RWPE1 (cell line): ENCODE results near the gene COL5A1.

Experiments used
- CTCF ChIA-PET: fragments of 350-600 bp; sonication (Branson Sonifier 250); formaldehyde crosslinking; extraction: SDS; loops from one replicate; lab custom pipeline; 2021; lab: Yijun Ruan, JAX
- POLR2A ChIA-PET: fragments of 400-600 bp; formaldehyde crosslinking; extraction: SDS; loops from one replicate; lab custom pipeline; 2020; ENCODE audit warnings: antibody characterized with exemption; ENCODE audit not compliant: low non-redundant PET; lab: Yijun Ruan, JAX
- DNase-seq: peaks from one replicate; pipeline ENCODE4 v3.0.0; 2012; ENCODE audit warnings: low spot score
- H3K27ac ChIP-seq: fragments of 450-650 bp; 2 replicates; pipeline ENCODE4 v1.5.1; 2017
- CTCF ChIP-seq: fragments of 450-650 bp; conservative IDR thresholded peaks from 2 replicates; pipeline ENCODE4 v1.5.1; 2017; ENCODE audit warnings: low read depth, mild to moderate bottlenecking

Gene COL5A1

GRCh38 chr9:134776080-134776796, 134.6 kb downstream of the COL5A1 start:
- no peak overlapping the region; the same call in 1 of the 2 replicates for H3K27ac ChIP-seq
- no peak for TF ChIP-seq CTCF
- POLR2A ChIA-PET: no interaction called here
- DNase-seq: no peak
- CTCF ChIA-PET: no interaction called here

GRCh38 chr9:134777153-134777552, 135.6 kb downstream of the COL5A1 start:
- DNase-seq: no peak
- POLR2A ChIA-PET: no interaction called here
- H3K27ac ChIP-seq: peak overlapping the region; percentile 66
- TF ChIP-seq CTCF: no peak
- CTCF ChIA-PET: interaction anchor here (0.5 to 0.7 kb wide), 2 partner anchors 13 to 27 kb away, joined by 3 to 4 read pairs; no protein-coding TSS in a partner anchor

- TF ChIP-seq CTCF: no peak
- ChIA-PET POLR2A (no interaction called here), CTCF (interaction anchor here (0.6 to 1.6 kb wide), 13 partner anchors 9 to 314 kb away, joined by 3 to 12 read pairs (median 3); no protein-coding TSS in a partner anchor)
- H3K27ac ChIP-seq: peak overlapping the region; percentile 66
- DNase-seq: no peak
Observed at GRCh38 chr9:134778156-134778555, 136.6 kb downstream of the COL5A1 start.

GRCh38 chr9:134778841-134779411, 137.3 kb downstream of the COL5A1 start:
- CTCF ChIA-PET: interaction anchor here (0.6 to 1.6 kb wide), 12 partner anchors 8 to 329 kb away, joined by 3 to 12 read pairs (median 4); no protein-coding TSS in a partner anchor
- POLR2A ChIA-PET: no interaction called here
- H3K27ac ChIP-seq: peak overlapping the region; percentile 66
- peak; percentile 73 for DNase-seq
- TF ChIP-seq CTCF: peak; percentile 83

GRCh38 chr9:134779640-134780039, 138.0 kb downstream of the COL5A1 start:
- peak overlapping the region; percentile 66 for H3K27ac ChIP-seq
- POLR2A ChIA-PET: no interaction called here
- no peak for TF ChIP-seq CTCF
- DNase-seq: no peak
- CTCF ChIA-PET: interaction anchor here (0.7 to 1.6 kb wide), 4 partner anchors 16 to 330 kb away, joined by 3 to 12 read pairs (median 4); no protein-coding TSS in a partner anchor

GRCh38 chr9:134781591-134782302, 140.1 kb downstream of the COL5A1 start:
- H3K27ac ChIP-seq: no peak overlapping the region
- CTCF ChIA-PET: interaction anchor here (0.6 to 1.0 kb wide), 5 partner anchors 8 to 635 kb away, joined by 3 to 4 read pairs (median 3); no protein-coding TSS in a partner anchor
- no peak for TF ChIP-seq CTCF
- DNase-seq: no peak
- POLR2A ChIA-PET: interaction anchor here (0.6 kb wide), 1 partner anchor 379 kb away, joined by 3 read pairs; no protein-coding TSS in a partner anchor
